PC-9 (cell line): Measurements from ENCODE around the gene ETV6. TPM values are rescaled to one million over a fixed set of nuclear protein-coding genes. Genes with fewer than 3 reads are reported as not detected.

Experiments
- BruUV-seq: library from RNA; stranded (reverse); fragments of 400-500 nt; replicated peaks from 2 replicates; lab custom pipeline; 2021; lab: Mats Ljungman, UMichigan
- CTCF ChIA-PET: fragments of 300-600 bp; sonication (Branson Sonifier 250); formaldehyde crosslinking; loops from one replicate; lab custom pipeline; 2022; ENCODE audit warnings: antibody characterized with exemption; lab: Charles Lee
- POLR2A ChIA-PET: fragments of 300-600 bp; sonication (Branson Sonifier 250); formaldehyde crosslinking; loops from one replicate; lab custom pipeline; 2022; ENCODE audit warnings: antibody characterized with exemption; ENCODE audit not compliant: unreplicated experiment; lab: Charles Lee
- DNase-seq, 2 experiments: peaks; one replicate each; pipeline versions ENCODE4 v3.0.0 to v3.0.0-alpha.2; 2015 to 2022; ENCODE audit warnings: mixed read lengths in 1 of 2
- H2AFZ ChIP-seq: fragments of 200-600 bp; sonication (generic); 2 replicates; pipeline ENCODE4 v1.8.1; 2017; ENCODE audit warnings: antibody characterized with exemption
- H3F3A ChIP-seq: fragments of 200-600 bp; sonication (generic); 2 replicates; pipeline ENCODE4 v1.8.1; 2017; ENCODE audit warnings: antibody characterized with exemption, mild to moderate bottlenecking, low read depth; ENCODE audit not compliant: insufficient read depth
- H3K27ac ChIP-seq: fragments of 200-600 bp; sonication (generic); 2 replicates; pipeline ENCODE4 v1.6.1; 2016; ENCODE audit warnings: mixed run types
- H3K27me3 ChIP-seq: fragments of 200-600 bp; sonication (generic); 2 replicates; pipeline ENCODE4 v1.6.1; 2016; ENCODE audit warnings: low read depth, mixed run types; ENCODE audit not compliant: insufficient read depth
- H3K36me3 ChIP-seq: fragments of 200-600 bp; sonication (generic); 2 replicates; pipeline ENCODE4 v1.6.1; 2016; ENCODE audit warnings: low read depth, mixed run types
- H3K4me1 ChIP-seq: fragments of 200-600 bp; sonication (generic); replicated peaks from 2 replicates; pipeline ENCODE4 v1.6.1; 2016; ENCODE audit warnings: mixed run types; ENCODE audit not compliant: insufficient read depth
- H3K4me2 ChIP-seq: fragments of 200-600 bp; sonication (generic); 2 replicates; pipeline ENCODE4 v1.6.1; 2017; ENCODE audit warnings: mixed run types
- H3K4me3 ChIP-seq: fragments of 200-600 bp; sonication (generic); 2 replicates; pipeline ENCODE4 v1.6.1; 2016; ENCODE audit warnings: mixed run types
- H3K79me2 ChIP-seq: fragments of 200-600 bp; sonication (generic); 2 replicates; pipeline ENCODE4 v1.6.1; 2017; ENCODE audit warnings: low read depth, mixed run types
- H3K9me2 ChIP-seq: fragments of 200-600 bp; sonication (generic); 2 replicates; pipeline ENCODE4 v1.8.1; 2017; ENCODE audit warnings: mild to moderate bottlenecking; ENCODE audit not compliant: insufficient read depth
- H3K9me3 ChIP-seq: fragments of 200-600 bp; sonication (generic); 2 replicates; pipeline ENCODE4 v1.8.1; 2016; ENCODE audit warnings: low read depth; ENCODE audit not compliant: insufficient read depth
- H4K20me1 ChIP-seq: fragments of 200-600 bp; sonication (generic); 2 replicates; pipeline ENCODE4 v1.8.1; 2017; ENCODE audit not compliant: insufficient read depth
- CTCF ChIP-seq: fragments of 200-600 bp; sonication (generic); conservative IDR thresholded peaks from 2 replicates; pipeline ENCODE4 v1.6.1; 2017; ENCODE audit warnings: mixed run types, antibody characterized with exemption, mild to moderate bottlenecking, moderate library complexity
- EZH2 ChIP-seq: fragments of 200-600 bp; sonication (generic); IDR thresholded peaks from 2 replicates; pipeline ENCODE4 v1.8.0; 2017; ENCODE audit warnings: antibody characterized with exemption, low read depth
- intact Hi-C: fragments of 100-400 bp; cut with micrococcal nuclease; formaldehyde crosslinking; loops from one replicate; pipeline ENCODE4 v1.10.0; 2022; ENCODE audit not compliant: unreplicated experiment
- total RNA-seq: library from RNA; stranded (reverse); gene quantifications from 2 replicates; pipeline ENCODE4 v1.2.3, GENCODE V29; 2021

The ETV6 gene
- total RNA-seq, 1 experiment from 2014 or later, result 62.8 TPM

DNA sequence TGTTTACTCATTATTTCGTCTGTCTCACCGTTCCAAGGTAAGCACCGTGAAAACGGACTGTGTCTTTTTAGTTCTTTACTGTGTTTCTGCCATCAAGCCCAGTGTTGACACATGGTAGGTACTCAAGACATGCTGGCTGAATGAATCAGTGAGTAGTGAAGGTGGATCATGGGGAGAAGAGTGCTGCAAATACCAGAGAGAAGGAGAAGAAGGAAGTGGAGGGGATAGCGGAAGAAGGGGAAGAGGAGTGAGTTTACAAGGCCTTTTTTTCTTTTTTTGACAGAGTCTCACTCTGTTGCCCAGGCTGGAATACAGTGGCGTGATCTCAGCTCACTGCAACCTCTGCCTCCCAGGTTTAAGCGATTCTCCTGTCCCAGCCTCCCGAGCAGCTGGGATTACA, 54.6 kb downstream of the ETV6 start:
- no peak overlapping the region for H3K4me3 ChIP-seq
- H3K27ac ChIP-seq, result no peak overlapping the region
- no peaks in the 10 kb centered on the region for H3K27me3 ChIP-seq
- H3K4me1 ChIP-seq, result 0 out of 2 replicates have a peak, but pooled peaks cover 5% of the 10 kb centered on the region
- intact Hi-C loops, result no loop called here
- H3K4me2 ChIP-seq, result no peak overlapping the region
- no peaks in the 10 kb centered on the region for H3K9me3 ChIP-seq
- TF ChIP-seq EZH2, result no peak
- no peak for TF ChIP-seq CTCF
- no peaks in the 10 kb centered on the region for H3K36me3 ChIP-seq
- peaks cover 28% of the 10 kb centered on the region; the same call in 1 of the 2 replicates for H3K79me2 ChIP-seq
- POLR2A ChIA-PET, result no interaction called here
- DNase-seq, result no peak
- no peak overlapping the region for H2AFZ ChIP-seq
- CTCF ChIA-PET, result no interaction called here
- H4K20me1 ChIP-seq, result no peaks in the 10 kb centered on the region
- no peaks in the 10 kb centered on the region for H3F3A ChIP-seq
- H3K9me2 ChIP-seq, result no peaks in the 10 kb centered on the region
- BruUV-seq, result no TSS peak

DNA sequence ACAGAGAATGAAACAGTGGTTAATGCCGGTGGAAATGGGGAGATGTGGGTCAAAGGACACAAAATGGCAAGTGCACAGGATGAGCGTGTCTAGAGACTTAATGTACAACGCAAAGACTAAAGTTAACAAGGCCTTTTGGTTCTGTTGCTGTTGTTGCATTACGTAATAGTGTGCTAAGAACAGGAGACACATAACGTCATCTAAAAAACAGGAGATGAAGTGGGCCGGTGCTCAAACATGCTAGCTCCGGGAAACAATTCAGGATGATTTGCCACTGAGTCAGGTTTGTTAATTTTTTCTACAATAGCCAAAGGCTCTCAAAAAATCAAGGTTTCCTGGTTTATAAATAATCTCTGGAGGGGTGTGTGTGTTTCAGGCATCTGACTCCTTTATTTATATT, 55.5 kb downstream of the ETV6 start:
- H3K4me2 ChIP-seq, result no peak overlapping the region

DNA sequence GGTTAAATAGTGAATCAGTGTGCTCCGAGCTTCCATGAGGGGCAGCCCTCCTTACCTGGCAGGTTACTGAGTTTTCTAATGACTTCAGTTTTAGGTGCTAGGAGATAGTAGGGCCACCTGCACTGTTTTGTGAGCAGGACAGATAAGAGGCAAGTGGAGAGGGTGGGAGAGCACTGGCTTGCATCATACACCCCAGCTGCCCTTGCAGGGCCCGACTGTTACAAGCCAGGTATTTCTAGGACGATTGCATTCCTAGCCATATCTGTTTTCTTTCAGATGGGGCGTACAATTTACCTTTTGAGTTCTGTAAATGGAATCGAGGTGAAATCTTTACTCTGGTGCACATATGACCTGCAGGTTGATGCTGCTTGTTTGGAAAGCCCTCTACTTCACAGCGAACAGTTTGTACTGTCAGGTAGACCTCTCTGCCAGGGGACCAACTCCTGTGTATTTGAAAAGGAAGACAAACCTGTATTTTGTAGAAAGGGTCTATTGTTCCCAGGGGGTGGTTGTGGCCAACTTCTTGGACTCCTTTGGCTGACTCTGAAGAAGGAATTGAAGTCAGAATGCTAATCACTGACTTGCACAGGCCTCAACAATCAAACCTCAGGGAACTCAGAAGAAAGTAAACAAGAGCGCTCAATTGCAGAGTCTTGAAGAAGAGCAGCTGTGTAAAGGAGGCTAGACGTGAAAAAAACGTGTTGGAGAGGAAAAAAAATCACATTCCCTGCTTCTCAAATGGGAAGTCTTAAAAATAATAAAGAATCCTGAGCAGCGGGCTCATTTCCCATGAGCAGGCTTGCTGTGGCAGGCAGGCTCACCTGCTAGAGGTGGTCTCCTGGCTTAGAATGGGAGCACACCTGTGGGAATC, 57.3 kb downstream of the ETV6 start:
- CTCF ChIA-PET, result no interaction called here
- POLR2A ChIA-PET, result no interaction called here

More for the DNA sequence above, 55.5 kb downstream of the ETV6 start:
- peaks cover 25% of the 10 kb centered on the region; the same call in 1 of the 2 replicates for H3K79me2 ChIP-seq
- H3F3A ChIP-seq, result no peaks in the 10 kb centered on the region
- H3K36me3 ChIP-seq, result no peaks in the 10 kb centered on the region
- H3K4me1 ChIP-seq, result 0 out of 2 replicates have a peak, but pooled peaks cover 5% of the 10 kb centered on the region
- intact Hi-C loops, result no loop called here
- BruUV-seq, result no TSS peak
- no peaks in the 10 kb centered on the region for H3K27me3 ChIP-seq
- POLR2A ChIA-PET, result interaction anchor here (0.6 kb wide), 1 partner anchor 328 kb away, joined by 3 read pairs; no protein-coding TSS in a partner anchor
- no peaks in the 10 kb centered on the region for H3K9me3 ChIP-seq
- H4K20me1 ChIP-seq, result no peaks in the 10 kb centered on the region
- CTCF ChIA-PET, result no interaction called here
- no peaks in the 10 kb centered on the region for H3K9me2 ChIP-seq
- TF ChIP-seq EZH2 (no peak), CTCF (no peak)
- peak; percentile 6 to 56 for DNase-seq
- 0 out of 2 replicates have a peak overlapping the region, but pooled peaks have one; percentile 14 for H3K27ac ChIP-seq
- H2AFZ ChIP-seq, result no peak overlapping the region
- no peak overlapping the region for H3K4me3 ChIP-seq

More for the DNA sequence above, 57.3 kb downstream of the ETV6 start:
- no peak overlapping the region for H3K4me3 ChIP-seq
- H4K20me1 ChIP-seq, result no peaks in the 10 kb centered on the region
- TF ChIP-seq CTCF (no peak), EZH2 (no peak)
- intact Hi-C loops, result no loop called here
- H3K79me2 ChIP-seq, result peaks cover 24% of the 10 kb centered on the region; the same call in 1 of the 2 replicates
- H2AFZ ChIP-seq, result no peak overlapping the region
- 0 out of 2 replicates have a peak, but pooled peaks cover 5% of the 10 kb centered on the region for H3K4me1 ChIP-seq
- H3K9me2 ChIP-seq, result no peaks in the 10 kb centered on the region
- DNase-seq, result no peak
- no peaks in the 10 kb centered on the region for H3K36me3 ChIP-seq
- H3K27me3 ChIP-seq, result no peaks in the 10 kb centered on the region
- no peak overlapping the region for H3K4me2 ChIP-seq
- no peaks in the 10 kb centered on the region for H3K9me3 ChIP-seq
- H3F3A ChIP-seq, result no peaks in the 10 kb centered on the region
- H3K27ac ChIP-seq, result no peak overlapping the region
- no TSS peak for BruUV-seq
